ENCODE measurements around the gene ABCB1.
"Not testable (repeated sequence)": the region's sequence is repeated elsewhere in the genome, so short reads cannot be mapped to it uniquely, and the experiment has no call there.

ABCB1 gene

DNA sequence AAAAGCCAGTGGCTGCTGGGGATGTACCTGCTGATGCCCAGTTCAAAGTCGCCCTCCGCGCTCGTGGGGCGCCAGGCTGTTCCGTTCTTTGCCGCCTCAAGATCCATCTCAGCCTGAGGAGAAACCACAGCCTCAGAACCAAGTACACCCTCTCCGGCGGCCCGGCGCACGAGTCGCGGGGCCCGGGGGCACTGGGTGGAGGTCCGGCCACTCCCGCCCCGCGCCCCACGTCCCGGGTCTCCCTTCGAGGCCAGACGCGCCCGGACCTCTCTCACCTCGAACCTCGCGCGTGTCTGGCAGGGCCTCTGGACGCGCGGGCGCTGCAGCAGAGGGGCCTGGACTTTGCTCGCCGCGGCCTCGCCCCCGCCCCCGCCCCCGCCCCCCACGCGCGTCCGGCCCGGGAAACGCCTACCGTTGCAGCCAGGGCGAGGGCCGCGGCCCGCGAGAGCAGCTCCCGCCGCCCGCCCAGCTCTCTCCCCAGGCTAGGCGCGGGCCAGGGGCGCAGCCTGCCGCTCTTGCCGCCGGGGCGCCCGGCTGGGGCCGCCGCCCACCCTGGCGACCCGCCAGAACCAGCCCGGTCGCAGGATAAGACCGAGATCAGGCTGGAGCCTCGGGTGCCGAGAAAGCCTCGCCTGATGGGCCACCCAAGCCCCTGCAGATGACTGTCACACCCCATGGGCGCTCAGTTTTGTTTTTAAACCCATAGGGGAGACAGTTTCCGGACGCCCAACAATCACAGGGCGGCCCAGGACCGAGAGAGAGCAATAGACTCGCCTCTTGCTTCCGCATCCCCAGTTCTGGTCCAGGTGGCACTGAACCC is 125.1 kb downstream of the ABCB1 start, which contains the start of gene ABCB4:
TSS of gene ABCB4 (minus strand) at position 322 of the 820 bp plus-strand sequence. CDS start at position 107, 215 bp downstream.
- in situ Hi-C loops (cut with MboI; ENCODE audit: low pct_unique_long_range_greater_than_20kb, low sequenced_read_pairs, unreplicated experiment): no loop called here
- DNase-seq (ENCODE audit: low spot score): peak; percentile 44
- TF ChIP-seq, protein P1, sequence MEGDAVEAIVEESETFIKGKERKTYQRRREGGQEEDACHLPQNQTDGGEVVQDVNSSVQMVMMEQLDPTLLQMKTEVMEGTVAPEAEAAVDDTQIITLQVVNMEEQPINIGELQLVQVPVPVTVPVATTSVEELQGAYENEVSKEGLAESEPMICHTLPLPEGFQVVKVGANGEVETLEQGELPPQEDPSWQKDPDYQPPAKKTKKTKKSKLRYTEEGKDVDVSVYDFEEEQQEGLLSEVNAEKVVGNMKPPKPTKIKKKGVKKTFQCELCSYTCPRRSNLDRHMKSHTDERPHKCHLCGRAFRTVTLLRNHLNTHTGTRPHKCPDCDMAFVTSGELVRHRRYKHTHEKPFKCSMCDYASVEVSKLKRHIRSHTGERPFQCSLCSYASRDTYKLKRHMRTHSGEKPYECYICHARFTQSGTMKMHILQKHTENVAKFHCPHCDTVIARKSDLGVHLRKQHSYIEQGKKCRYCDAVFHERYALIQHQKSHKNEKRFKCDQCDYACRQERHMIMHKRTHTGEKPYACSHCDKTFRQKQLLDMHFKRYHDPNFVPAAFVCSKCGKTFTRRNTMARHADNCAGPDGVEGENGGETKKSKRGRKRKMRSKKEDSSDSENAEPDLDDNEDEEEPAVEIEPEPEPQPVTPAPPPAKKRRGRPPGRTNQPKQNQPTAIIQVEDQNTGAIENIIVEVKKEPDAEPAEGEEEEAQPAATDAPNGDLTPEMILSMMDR (IDR thresholded peaks at IDR 0.05; ENCODE audit: extremely low read depth, insufficient read depth, missing control alignments): no peak

DNA sequence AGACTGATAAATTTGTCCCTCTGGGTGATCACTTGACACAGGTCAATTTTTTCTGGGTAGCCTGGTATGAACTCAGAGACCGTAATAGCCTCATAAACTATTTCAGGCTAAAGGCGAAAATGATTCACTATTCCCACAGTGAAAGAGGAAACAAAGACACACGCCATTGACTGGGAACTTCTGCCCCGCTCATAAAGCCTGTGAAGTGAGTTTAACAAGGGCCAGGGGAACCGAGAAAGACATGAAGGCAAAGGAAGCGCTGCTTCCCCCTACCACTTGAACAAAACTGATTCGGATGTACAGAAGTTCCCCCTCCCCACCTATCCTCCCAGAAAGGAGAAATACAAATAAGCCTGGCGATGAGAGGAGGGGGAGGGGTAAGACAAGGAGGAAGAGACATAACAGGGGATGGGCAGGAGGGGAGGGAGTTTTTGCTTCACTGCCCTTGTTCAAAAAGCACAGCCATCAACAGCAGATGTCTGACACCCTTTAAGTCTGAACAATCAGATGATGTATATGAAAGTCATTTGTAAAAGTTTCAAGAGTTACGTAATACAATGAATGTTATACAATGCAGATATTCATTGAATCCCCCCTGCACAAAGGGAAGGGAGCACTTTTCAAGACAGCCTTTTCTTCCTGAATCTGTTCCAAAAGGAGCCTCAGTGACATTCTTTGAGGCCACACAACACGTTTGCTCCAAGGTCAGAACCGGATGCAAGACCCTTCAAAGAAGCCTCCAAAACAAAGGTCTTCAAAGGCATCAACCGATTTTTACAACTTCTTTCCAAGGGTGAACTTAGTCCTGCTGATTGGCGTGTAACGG is 125.9 kb downstream of the ABCB1 start:
- DNase-seq (ENCODE audit: low spot score): peak; percentile 70
- in situ Hi-C loops (cut with MboI; ENCODE audit: low pct_unique_long_range_greater_than_20kb, low sequenced_read_pairs, unreplicated experiment): no loop called here

DNA sequence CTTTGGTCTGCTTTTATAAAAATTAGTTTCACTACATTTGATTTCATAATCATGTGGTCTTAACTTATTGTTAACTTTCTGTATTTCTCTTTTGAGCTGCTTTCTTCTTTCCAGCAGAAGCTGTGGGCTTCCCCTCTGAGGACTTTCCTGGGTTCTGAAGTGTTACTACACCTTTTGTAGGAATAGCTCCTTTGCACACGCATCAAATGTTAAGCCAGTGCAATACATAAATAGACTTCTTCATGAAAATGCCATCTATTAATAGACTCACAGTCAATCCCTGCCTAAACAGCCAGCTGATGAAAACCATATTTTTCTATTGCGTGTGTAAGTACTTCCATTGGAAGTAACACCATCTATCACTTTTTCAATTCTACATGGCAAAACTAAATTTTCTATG is 126.7 kb downstream of the ABCB1 start:
- TF ChIP-seq, protein P1 (IDR thresholded peaks at IDR 0.05; ENCODE audit: extremely low read depth, insufficient read depth, missing control alignments): no peak
- in situ Hi-C loops (cut with MboI; ENCODE audit: low pct_unique_long_range_greater_than_20kb, low sequenced_read_pairs, unreplicated experiment): no loop called here
- DNase-seq (ENCODE audit: low spot score): no peak

More for the DNA sequence above, 125.9 kb downstream of the ABCB1 start:
- TF ChIP-seq, protein P1 (IDR thresholded peaks at IDR 0.05; ENCODE audit: extremely low read depth, insufficient read depth, missing control alignments): no peak

DNA sequence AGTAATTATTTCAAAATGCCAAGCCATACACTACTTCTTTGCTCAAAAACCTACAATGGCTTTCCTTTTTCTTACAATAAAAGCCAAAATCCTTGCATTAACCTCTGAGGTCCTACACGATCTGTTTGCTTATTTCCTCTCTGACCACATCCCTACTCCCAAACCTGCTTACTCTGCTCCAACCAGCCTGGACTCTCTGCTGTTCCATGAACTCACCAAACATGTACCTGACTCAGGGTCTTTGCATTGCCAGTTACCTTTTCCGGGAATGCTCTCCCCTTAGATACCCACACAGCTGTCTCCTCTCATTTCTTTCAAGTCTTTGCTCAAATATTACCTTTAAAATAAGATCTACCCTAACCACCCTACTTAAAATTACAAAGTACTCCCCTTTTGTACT is 127.5 kb downstream of the ABCB1 start:
- TF ChIP-seq, protein P1 (IDR thresholded peaks at IDR 0.05; ENCODE audit: extremely low read depth, insufficient read depth, missing control alignments): no peak
- in situ Hi-C loops (cut with MboI; ENCODE audit: low pct_unique_long_range_greater_than_20kb, low sequenced_read_pairs, unreplicated experiment): no loop called here
- no peak for DNase-seq (ENCODE audit: low spot score)

DNA sequence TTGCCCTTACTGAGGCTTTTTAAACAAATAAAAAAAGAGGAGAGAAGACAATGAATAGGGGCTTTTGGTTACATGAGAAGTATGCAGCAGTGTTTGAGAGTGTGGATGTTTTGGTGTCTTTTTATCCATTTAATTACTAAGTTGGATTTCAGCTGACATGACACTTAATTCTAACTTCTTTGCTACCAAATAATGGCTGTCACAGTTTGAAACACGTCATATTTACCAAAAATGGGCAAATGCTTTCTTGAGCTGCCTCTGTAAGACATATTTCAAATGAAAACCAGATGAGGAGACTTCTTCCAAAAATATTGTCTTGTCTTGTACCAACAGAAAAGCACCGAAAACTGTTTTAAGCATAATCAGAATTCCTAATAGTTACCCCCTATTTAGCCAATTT is 129.2 kb downstream of the ABCB1 start:
- TF ChIP-seq, protein P1 (IDR thresholded peaks at IDR 0.05; ENCODE audit: extremely low read depth, insufficient read depth, missing control alignments): no peak
- DNase-seq (ENCODE audit: low spot score): no peak
- in situ Hi-C loops (cut with MboI; ENCODE audit: low pct_unique_long_range_greater_than_20kb, low sequenced_read_pairs, unreplicated experiment): no loop called here

DNA sequence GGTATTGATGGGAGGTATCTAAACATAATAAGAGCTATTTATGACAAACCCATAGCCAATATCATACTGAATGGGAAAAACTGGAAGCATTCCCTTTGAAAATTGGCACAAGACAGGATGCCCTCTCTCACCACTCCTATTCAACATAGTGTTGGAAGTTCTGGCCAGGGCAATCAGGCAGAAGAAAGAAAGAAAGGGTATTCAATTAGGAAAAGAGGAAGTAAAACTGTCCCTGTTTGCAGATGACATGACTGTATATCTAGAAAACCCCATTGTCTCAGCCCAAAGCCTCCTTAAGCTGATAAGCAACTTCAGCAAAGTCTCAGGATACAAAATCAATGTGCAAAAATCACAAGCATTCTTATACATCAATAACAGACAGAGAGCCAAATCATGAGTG is 131.5 kb downstream of the ABCB1 start:
- DNase-seq (ENCODE audit: low spot score); in situ Hi-C loops (cut with MboI; ENCODE audit: low pct_unique_long_range_greater_than_20kb, low sequenced_read_pairs, unreplicated experiment): not testable (repeated sequence)

DNA sequence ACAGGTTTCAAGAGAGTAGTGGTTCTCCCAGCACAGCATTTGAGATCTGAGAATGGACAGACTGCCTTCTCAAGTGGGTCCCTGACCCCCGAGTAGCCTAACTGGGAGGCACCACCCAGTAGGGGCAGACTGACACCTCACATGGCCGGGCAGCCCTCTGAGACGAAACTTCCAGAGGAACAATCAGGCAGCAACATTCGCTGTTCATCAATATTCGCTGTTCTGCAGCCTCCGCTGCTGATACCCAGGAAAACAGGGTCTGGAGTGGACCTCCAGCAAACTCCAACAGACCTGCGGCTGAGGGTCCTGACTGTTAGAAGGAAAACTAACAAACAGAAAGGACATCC is 135.2 kb downstream of the ABCB1 start:
- DNase-seq (ENCODE audit: low spot score); in situ Hi-C loops (cut with MboI; ENCODE audit: low pct_unique_long_range_greater_than_20kb, low sequenced_read_pairs, unreplicated experiment): not testable (repeated sequence)

DNA sequence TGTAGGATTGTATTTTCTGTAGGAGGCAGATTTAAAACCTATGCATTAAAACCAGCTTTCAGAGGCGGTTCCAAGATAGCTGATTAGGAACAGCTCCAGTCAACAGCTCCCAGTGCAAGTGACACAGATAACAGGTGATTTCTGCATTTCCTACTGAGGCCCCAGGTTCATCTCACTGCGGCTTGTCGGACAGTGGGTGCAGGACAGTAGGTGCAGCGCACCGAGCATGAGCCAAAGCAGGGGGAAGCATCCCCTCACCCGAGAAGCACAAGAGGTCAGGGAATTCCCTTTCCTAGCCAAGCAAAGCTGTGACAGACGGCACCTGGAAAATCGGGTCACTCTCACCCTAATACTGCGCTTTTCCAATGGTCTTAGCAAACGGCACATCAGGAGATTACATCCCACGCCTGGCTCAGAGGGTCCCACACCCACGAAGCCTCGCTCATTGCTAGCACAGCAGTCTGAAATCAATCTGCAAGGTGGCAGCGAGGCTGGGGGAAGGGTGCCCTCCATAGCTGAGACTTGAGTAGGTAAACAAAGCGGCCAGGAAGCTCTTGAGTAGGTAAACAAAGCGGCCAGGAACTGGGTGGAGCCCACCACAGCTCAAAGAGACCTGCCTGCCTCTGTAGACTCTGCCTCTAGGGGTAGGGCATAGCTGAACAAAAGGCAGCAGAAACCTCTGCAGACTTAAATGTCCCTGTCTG is 135.7 kb downstream of the ABCB1 start:
- in situ Hi-C loops (cut with MboI; ENCODE audit: low pct_unique_long_range_greater_than_20kb, low sequenced_read_pairs, unreplicated experiment); DNase-seq (ENCODE audit: low spot score): not testable (repeated sequence)

Measured in GM13977 (cell line).